GM12874 (cell line): ENCODE measurements around the gene PPHLN1.

Experiments used
- TF ChIP-seq, protein P1 (sequence below): IDR thresholded peaks from 2 replicates; pipeline ENCODE4 v1.5.1; 2011; ENCODE audit warnings: low read depth, mild to moderate bottlenecking, control low read depth, low read length, moderate library complexity; ENCODE audit not compliant: insufficient read depth

Gene PPHLN1, protein sequence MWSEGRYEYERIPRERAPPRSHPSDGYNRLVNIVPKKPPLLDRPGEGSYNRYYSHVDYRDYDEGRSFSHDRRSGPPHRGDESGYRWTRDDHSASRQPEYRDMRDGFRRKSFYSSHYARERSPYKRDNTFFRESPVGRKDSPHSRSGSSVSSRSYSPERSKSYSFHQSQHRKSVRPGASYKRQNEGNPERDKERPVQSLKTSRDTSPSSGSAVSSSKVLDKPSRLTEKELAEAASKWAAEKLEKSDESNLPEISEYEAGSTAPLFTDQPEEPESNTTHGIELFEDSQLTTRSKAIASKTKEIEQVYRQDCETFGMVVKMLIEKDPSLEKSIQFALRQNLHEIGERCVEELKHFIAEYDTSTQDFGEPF

DNA sequence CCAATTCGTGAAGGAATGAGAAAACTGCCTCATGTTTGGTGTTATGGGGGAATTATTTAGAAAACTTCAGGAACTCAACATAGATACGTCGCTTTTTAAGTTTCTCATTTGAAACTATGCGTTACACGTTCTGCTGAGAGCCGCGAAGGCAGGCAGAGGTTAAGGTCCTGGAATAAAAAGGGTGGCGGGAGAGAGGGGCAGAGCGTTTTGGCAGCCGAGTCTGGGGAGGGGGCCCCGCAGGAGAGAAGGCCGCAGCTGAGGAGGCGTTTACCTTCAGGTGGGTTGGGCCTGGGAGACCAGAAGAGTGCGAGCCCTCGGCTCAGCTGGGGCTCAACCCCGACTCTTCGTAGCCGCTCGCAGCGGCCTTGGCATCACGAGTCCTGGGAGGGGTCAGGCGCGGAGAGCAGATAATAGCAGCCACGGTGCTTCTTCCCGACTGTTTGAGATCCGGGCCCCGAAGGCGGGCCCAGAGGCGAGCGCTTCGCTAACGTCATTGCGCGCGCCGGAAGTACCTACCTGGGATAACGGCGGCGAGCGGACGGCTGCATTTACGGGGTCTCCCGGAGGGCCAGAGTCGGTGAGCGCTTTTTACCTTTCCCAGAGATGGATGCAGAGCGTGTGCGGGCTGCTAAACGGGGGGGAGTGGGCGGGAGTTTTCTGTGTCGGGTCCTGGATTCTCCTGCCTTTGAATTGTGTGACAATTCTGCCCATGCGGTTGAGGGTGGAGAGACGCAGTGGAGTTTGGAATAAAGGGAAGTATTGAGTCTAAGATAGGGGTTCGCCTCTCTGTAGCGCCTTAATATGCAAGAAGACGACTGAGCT, at the start of gene PPHLN1, which contains the start of gene ZCRB1:
PPHLN1 (plus strand) TSS at position 515 of the 822 bp plus-strand sequence. CDS start 9,736 bp downstream, outside the sequence.
ZCRB1 (minus strand) TSS at position 442 of the 822 bp plus-strand sequence. CDS start 1,992 bp downstream, outside the sequence.
- TF ChIP-seq, protein P1, sequence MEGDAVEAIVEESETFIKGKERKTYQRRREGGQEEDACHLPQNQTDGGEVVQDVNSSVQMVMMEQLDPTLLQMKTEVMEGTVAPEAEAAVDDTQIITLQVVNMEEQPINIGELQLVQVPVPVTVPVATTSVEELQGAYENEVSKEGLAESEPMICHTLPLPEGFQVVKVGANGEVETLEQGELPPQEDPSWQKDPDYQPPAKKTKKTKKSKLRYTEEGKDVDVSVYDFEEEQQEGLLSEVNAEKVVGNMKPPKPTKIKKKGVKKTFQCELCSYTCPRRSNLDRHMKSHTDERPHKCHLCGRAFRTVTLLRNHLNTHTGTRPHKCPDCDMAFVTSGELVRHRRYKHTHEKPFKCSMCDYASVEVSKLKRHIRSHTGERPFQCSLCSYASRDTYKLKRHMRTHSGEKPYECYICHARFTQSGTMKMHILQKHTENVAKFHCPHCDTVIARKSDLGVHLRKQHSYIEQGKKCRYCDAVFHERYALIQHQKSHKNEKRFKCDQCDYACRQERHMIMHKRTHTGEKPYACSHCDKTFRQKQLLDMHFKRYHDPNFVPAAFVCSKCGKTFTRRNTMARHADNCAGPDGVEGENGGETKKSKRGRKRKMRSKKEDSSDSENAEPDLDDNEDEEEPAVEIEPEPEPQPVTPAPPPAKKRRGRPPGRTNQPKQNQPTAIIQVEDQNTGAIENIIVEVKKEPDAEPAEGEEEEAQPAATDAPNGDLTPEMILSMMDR: no peak

DNA sequence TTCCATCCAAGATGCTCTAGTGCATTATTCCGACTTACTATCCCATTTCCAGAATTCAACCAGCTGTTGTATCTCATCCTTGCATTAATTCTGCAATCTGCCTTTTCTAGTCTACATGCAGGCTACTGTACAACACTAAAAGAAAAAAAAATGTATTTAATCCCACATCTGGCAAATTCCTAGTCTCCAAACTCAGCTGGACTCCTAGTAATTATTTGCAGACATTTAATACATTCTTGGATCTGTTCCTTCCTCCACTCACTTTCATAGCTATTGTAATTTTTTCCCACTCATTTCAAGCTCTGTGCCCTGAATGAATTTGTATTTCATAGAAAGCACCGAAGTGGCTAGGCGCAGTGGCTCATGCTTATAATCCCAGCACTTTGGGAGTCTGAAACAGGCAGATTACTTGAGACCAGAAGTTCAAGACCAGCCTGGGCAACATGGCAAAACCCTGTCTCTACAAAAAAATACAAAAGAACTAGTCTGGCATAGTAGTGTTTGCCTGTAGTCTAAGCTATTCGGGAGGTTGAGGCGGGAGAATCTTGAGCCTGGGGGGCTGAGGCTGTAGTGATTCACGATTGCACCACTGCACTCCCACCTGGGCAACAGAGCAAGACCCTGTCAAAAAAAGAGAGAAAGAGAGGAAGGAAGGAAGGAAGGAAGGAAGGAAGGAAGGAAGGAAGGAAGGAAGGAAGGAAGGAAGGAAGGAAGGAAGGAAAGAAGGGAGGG, 48.4 kb upstream of the PPHLN1 start:
- TF ChIP-seq, protein P1: no peak

DNA sequence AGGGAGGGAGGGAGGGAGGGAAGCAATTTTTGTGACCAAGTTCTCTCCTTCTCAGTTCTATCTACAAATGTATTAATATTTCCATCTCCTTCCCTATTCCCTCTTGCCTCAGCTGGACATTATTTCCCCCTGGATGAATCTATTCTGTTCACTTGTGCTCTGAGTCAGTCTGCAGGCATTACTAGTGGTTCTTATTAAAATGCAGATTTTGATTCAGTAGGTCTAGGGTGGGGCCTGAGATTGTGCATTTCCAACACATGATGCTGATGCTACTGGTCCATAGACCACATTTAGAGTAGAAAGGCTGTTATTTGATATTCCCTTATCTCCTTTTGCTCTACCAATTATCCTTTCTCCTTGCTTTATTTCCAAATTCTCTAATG, 47.8 kb upstream of the PPHLN1 start:
- TF ChIP-seq, protein P1: no peak

DNA sequence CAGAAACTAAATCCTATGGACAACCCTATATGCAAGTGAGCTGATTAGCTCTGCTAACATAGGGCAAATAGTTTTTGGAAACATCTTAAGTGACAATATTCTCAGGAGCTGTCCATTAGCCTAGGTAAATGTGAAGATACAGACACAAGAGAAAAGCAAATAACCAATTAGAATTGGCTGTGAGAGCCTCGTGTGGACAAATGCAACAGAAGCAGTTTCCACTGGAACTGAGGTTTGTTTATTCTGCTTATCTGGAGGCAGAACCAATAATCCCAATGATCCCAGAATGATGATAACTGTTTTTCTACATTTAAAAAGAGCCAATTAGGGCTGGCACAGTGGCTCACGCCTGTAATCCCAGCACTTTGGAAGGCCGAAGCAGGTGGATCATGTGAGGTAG, 44.7 kb upstream of the PPHLN1 start:
- TF ChIP-seq, protein P1: no peak

DNA sequence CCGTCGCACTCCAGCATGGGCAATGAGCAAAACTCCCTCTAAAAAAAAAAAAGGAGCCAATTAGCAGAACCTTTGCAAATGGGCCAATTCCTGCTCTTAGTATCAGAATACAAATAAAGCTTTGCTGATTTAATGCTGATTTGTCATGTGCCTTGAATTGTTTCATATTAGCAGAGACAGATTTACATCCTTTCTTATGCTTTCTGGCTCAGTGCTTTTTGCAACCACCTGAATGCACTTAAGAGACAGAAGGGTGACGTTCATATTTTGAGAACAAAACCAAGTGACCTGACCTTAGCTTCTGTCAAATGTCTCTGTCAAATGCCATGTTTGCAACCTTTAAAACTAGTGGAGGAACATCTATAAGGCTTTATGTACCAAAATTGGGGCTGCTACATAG, 44.1 kb upstream of the PPHLN1 start:
- TF ChIP-seq, protein P1: no peak

DNA sequence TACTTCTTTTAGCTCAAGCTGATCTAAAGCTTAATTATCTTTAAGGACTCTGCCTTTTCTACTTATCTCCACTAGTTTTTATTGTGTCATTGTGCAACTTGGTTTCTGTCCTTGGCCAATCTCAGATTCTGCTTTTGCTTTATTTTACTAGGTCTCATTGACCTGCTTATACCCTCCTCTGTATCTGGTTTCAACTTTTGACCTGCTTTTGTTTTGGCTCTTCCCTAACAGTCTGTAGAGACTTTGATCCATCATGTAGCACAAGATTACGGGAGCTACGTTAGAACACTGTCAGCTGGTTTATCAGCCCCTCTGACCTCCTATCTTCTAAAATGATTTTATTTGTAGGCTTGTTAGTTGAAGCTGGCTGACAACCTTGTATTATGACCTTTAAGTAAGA, 43.7 kb upstream of the PPHLN1 start:
- TF ChIP-seq, protein P1: no peak

DNA sequence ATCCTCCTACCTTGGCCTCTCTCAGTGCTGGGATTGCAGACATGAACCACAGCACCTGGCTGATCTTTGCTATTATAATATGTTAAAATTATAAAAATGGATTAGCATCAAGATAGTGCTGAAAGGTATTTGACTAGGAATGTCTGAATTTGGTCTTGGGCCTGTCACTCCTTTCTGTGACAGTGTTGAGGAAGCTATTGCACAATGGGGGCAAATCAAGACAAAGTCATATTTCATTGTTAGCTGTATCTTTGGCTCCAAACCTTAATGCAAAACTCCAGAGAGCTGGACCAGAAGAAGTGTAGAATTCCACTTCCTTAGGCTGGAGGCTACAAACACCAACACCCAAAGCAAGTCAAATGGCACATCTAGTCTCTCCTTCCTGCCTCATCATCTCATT, 42.2 kb upstream of the PPHLN1 start:
- TF ChIP-seq, protein P1: no peak
